Body of pancreas (tissue), 4 donors: ENCODE data around the gene FKBP11. TPM values are rescaled to one million over a fixed set of nuclear protein-coding genes. Genes with fewer than 3 reads are reported as not detected.
"Not testable (repeated sequence)": the region's sequence is repeated elsewhere in the genome, so short reads cannot be mapped to it uniquely, and the experiment has no call there.

ENCODE experiments used
- ATAC-seq: fragments of 150-250 bp; one replicate; pipeline ENCODE4 v1.9.1; 2016
- DNase-seq, 4 donors: peaks; one replicate each; pipeline ENCODE4 v3.0.0-alpha.2; 2019
- H3K27ac ChIP-seq, 4 donors: fragments of 200-600 bp; sonication (generic); 1 replicate in 3 of 4; 2 replicates in 1 of 4; pipeline versions ENCODE4 v1.5.1 to v1.6.1; 2016 to 2019; ENCODE audit warnings: mild to moderate bottlenecking in 1 of 4, mixed read lengths in 1 of 4, moderate library complexity in 1 of 4
- H3K27me3 ChIP-seq, 2 donors: fragments of 200-600 bp; sonication (generic); one replicate each; pipeline ENCODE4 v1.6.0; 2016; ENCODE audit warnings: mild to moderate bottlenecking in 1 of 2
- H3K36me3 ChIP-seq, 2 donors: fragments of 200-600 bp; sonication (generic); replicated peaks in 1 of 2; 2 replicates each; pipeline ENCODE4 v1.5.1; 2016; ENCODE audit warnings: low read depth in 2 of 2; ENCODE audit not compliant: insufficient read depth in 1 of 2
- H3K4me1 ChIP-seq: fragments of 200-600 bp; sonication (generic); one replicate; pipeline ENCODE4 v1.6.0; 2016
- H3K4me3 ChIP-seq, 2 donors: fragments of 200-600 bp; sonication (generic); 1 replicate in 1 of 2; 2 replicates in 1 of 2; pipeline ENCODE4 v1.5.1; 2016 to 2019
- H3K9me3 ChIP-seq, 3 donors: fragments of 200-600 bp; sonication (generic); 1 replicate in 2 of 3; 2 replicates in 1 of 3; pipeline ENCODE4 v1.5.1; 2016
- POLR2A ChIP-seq, 3 donors: fragments of 450-650 bp; IDR thresholded peaks; one replicate each; pipeline ENCODE4 v1.6.1; 2016; ENCODE audit warnings: antibody characterized with exemption in 3 of 3, mild to moderate bottlenecking in 2 of 3
- WGBS, 2 donors: methylation state at CpG; one replicate each; pipeline ENCODE4 v1.1.5; 2017; 5-methylcytosine and 5-hydroxymethylcytosine counted together
- intact Hi-C: fragments of 100-400 bp; cut with DNase I; formaldehyde crosslinking; loops from one replicate; pipeline ENCODE4 v1.15.1; 2023
- small RNA-seq: library from RNA; depleted of rRNA; stranded (forward); fragments of <200 nt; gene quantifications from one replicate; pipeline ENCODE3, GENCODE V24; 2016
- total RNA-seq, 2 donors: library from RNA; depleted of rRNA; stranded (reverse); fragments of >200 nt; gene quantifications; one replicate each; pipeline ENCODE4 v1.1.0, GENCODE V29; 2016
- TF ChIP-seq, protein P1 (sequence below), 7 experiments: fragments of 450-650 bp in 4 of 7; fragments of 200-600 bp in 3 of 7; sonication (generic) in 3 of 7; IDR thresholded peaks; one replicate each; pipeline ENCODE4 v1.5.1; 2016 to 2019; ENCODE audit warnings: antibody characterized with exemption in 7 of 7

Gene FKBP11
- total RNA-seq, 2 donors from 2014 or later: 31.1 to 98.6 TPM

DNA sequence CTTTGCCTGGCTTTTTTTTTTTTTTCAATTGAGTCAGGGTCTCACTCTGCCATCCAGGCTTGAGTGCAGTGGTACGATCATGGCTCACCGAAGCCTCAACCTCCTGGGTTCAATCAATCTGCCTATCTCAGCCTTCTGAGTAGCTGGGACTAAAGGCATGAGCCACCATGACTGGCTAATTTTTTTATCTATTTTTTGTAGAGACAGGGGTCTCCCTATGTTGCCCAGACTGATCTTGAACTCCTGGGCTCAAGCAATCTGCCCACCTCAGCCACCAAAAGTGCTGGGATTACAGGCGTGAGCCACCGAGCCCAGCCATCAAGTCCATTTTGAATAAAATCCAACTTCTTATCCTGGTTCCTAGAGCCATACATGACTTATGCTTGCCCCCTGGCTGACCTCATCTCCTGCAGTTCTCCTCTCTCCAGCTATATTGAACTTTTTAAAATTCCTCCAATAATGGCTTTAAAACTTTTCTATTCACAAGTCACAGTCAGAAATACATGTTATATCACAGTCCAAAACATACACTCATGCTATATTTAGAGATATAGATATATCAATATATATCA, 49.3 kb downstream of the FKBP11 start:
- TF ChIP-seq POLR2A (IDR thresholded peaks at IDR 0.05): no peak
- TF ChIP-seq, protein P1, sequence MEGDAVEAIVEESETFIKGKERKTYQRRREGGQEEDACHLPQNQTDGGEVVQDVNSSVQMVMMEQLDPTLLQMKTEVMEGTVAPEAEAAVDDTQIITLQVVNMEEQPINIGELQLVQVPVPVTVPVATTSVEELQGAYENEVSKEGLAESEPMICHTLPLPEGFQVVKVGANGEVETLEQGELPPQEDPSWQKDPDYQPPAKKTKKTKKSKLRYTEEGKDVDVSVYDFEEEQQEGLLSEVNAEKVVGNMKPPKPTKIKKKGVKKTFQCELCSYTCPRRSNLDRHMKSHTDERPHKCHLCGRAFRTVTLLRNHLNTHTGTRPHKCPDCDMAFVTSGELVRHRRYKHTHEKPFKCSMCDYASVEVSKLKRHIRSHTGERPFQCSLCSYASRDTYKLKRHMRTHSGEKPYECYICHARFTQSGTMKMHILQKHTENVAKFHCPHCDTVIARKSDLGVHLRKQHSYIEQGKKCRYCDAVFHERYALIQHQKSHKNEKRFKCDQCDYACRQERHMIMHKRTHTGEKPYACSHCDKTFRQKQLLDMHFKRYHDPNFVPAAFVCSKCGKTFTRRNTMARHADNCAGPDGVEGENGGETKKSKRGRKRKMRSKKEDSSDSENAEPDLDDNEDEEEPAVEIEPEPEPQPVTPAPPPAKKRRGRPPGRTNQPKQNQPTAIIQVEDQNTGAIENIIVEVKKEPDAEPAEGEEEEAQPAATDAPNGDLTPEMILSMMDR (IDR thresholded peaks at IDR 0.05): no peak
- H3K36me3 ChIP-seq: no peaks in the 10 kb centered on the region
- H3K9me3 ChIP-seq: no peaks in the 10 kb centered on the region
- no peak overlapping the region for H3K27ac ChIP-seq
- WGBS, 2 donors: 69 to 86% methylated on average over 4 of the region's 4 CpGs
- no peaks in the 10 kb centered on the region for H3K4me1 ChIP-seq
- H3K4me3 ChIP-seq: no peak overlapping the region
- intact Hi-C loops: no loop called here
- ATAC-seq (no peak), DNase-seq (no peak)
- H3K27me3 ChIP-seq: no peaks in the 10 kb centered on the region

DNA sequence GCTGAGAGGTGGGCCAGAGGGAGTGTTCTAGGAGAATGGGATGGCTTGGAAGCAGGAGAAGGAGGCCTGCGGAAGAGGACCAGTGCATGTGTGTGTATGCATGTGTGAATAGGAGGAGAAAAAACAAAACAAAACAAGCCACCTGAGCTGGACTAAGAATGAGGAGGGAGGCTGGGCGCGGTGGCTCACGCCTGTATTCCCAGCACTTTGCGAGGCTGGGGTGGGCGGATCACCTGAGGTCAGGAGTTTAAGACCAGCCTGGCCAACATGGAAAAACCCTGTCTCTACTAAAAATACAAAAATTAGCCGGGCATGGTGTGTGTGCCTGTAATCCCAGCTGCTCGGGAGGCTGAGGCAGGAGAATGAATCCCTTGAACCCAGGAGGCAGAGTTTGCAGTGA, 51.8 kb downstream of the FKBP11 start:
- WGBS, 2 donors: 84 to 86% methylated on average over 8 of the region's 8 CpGs
- ATAC-seq, H3K27ac ChIP-seq, H3K36me3 ChIP-seq, DNase-seq, H3K4me3 ChIP-seq, H3K9me3 ChIP-seq, intact Hi-C loops, H3K4me1 ChIP-seq, H3K27me3 ChIP-seq: not testable (repeated sequence)

DNA sequence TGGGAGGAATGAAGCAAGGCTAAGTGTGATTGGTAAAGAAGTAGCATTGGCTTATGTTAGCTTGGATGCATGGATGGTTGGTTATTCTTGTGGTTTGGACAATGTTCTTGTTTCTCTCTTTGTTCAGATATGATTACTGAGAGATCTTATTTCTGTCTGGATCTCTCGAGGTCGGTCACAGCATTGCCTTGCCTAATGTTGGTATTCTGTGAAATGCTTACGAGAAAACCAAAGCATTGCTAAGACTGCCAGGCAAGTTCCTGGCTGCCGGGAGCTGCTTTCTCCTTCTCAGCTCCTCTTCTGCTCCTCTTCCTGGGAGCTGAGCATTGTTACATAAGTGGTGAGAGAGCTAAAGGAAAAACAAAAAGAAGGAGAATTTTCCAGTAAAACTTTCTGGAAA, 52.2 kb downstream of the FKBP11 start:
- no peaks in the 10 kb centered on the region for H3K4me1 ChIP-seq
- H3K36me3 ChIP-seq: no peaks in the 10 kb centered on the region
- no peak overlapping the region for H3K4me3 ChIP-seq
- DNase-seq: no peak
- no peaks in the 10 kb centered on the region for H3K9me3 ChIP-seq
- intact Hi-C loops: no loop called here
- 68 to 82% methylated on average over 4 of the region's 4 CpGs for WGBS, 2 donors
- H3K27ac ChIP-seq: no peak overlapping the region
- TF ChIP-seq, protein P1 (IDR thresholded peaks at IDR 0.05): no peak
- no peak for TF ChIP-seq POLR2A (IDR thresholded peaks at IDR 0.05)
- H3K27me3 ChIP-seq: no peaks in the 10 kb centered on the region
- no peak for ATAC-seq

Small RNA genes within 50 kb of the gene (small RNA-seq; reads per million reads assigned to genes)
- not detected for gene AC073610.1
- gene RNU6-600P: not detected

Other genes starting within 250 kb of the FKBP11 start
- 10 to 100 TPM; 19.1 to 20.0 TPM for gene KANSL2, start 243.3 kb downstream of the FKBP11 start, total RNA-seq
- gene CCNT1, start 208.8 kb downstream of the FKBP11 start, total RNA-seq: 10 to 100 TPM; 12.5 to 31.6 TPM
- 10 to 100 TPM; 38.6 to 59.1 TPM for gene ADCY6, start 136.4 kb downstream of the FKBP11 start, total RNA-seq
- gene CACNB3, start 107.0 kb downstream of the FKBP11 start, total RNA-seq: 1 to 10 TPM; 4.0 to 6.7 TPM
- 10 to 100 TPM; 37.4 to 50.8 TPM for gene DDX23, start 73.3 kb downstream of the FKBP11 start, total RNA-seq
- 1 to 10 TPM in 1 of 2 donors, not detected in 1; 1.6 TPM for gene RND1, start 59.6 kb downstream of the FKBP11 start, total RNA-seq
- 10 to 100 TPM; 22.3 to 24.1 TPM for gene ARF3, start 32.0 kb upstream of the FKBP11 start, total RNA-seq
- gene WNT10B, start 46.2 kb upstream of the FKBP11 start, total RNA-seq: 1 to 10 TPM in 1 of 2 donors, not detected in 1; 1.3 TPM
- gene WNT1, start 52.8 kb upstream of the FKBP11 start, total RNA-seq: not detected
- under 1 TPM in 1 of 2 donors, not detected in 1; 0.66 TPM for gene DDN, start 73.9 kb upstream of the FKBP11 start, total RNA-seq
- gene PRKAG1, start 93.3 kb upstream of the FKBP11 start, total RNA-seq: 10 to 100 TPM; 25.4 to 26.4 TPM
- gene KMT2D, start 135.3 kb upstream of the FKBP11 start, total RNA-seq: 10 to 100 TPM; 38.4 to 51.1 TPM
- gene RHEBL1, start 144.5 kb upstream of the FKBP11 start, total RNA-seq: not detected
- gene DHH, start 169.3 kb upstream of the FKBP11 start, total RNA-seq: not detected
- gene LMBR1L, start 185.4 kb upstream of the FKBP11 start, total RNA-seq: 10 to 100 TPM; 40.7 to 53.7 TPM
- gene TUBA1B, start 205.9 kb upstream of the FKBP11 start, total RNA-seq: 100 to 1,000 TPM; 121 to 165 TPM